Measurements from ENCODE around the gene BICC1.

BICC1 gene

GRCh38 chr10:58756130-58756719, 243.6 kb downstream of the BICC1 start:
- no peak for DNase-seq (ENCODE audit: low read depth in 1 of 2, low spot score in 1 of 2)
- Histone ChIP-seq H3K27me3 (ENCODE audit: insufficient read depth, poor library complexity, severe bottlenecking) (no peaks in the 10 kb centered on the region), H3K27ac (replicated peaks) (no peak overlapping the region)

DNA sequence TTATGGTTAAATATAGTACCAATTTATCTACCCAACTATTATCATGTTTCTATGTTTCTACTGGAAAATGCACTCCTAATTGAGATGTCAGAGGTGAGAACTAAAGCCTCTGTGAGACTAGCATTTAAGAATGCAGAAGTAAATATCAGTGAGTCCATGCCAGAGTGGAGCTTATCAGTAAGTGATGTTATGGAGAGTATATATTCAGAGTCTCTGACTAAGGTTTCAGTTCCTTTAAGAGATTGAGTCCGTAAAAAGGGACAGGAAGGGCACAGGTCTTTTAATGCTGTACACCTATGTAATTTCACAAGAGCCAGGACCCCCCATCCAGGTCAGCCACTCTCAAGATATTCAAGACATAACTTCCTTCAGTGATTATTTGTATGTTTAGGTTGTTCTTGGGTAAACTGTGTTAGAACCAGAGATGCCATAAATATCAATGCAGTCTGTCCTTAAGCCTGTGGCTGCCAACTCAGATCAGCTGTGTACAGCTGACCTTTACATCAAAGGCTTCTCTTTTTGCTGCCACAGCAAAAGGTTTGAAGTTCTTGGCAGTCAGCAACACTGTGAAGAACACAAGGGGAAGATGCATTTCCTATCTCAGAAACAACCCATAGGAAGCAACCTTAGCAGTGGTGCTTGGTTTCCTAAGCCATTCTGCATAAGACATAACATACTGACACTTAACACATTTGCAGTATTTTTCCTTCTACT, 244.8 kb downstream of the BICC1 start:
- no peak for DNase-seq (ENCODE audit: low read depth in 1 of 2, low spot score in 1 of 2)
- no peak for TF ChIP-seq GABPA (IDR thresholded peaks at IDR 0.05; ENCODE audit: low read depth)
- TF ChIP-seq, protein P1, sequence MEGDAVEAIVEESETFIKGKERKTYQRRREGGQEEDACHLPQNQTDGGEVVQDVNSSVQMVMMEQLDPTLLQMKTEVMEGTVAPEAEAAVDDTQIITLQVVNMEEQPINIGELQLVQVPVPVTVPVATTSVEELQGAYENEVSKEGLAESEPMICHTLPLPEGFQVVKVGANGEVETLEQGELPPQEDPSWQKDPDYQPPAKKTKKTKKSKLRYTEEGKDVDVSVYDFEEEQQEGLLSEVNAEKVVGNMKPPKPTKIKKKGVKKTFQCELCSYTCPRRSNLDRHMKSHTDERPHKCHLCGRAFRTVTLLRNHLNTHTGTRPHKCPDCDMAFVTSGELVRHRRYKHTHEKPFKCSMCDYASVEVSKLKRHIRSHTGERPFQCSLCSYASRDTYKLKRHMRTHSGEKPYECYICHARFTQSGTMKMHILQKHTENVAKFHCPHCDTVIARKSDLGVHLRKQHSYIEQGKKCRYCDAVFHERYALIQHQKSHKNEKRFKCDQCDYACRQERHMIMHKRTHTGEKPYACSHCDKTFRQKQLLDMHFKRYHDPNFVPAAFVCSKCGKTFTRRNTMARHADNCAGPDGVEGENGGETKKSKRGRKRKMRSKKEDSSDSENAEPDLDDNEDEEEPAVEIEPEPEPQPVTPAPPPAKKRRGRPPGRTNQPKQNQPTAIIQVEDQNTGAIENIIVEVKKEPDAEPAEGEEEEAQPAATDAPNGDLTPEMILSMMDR (IDR thresholded peaks at IDR 0.05; ENCODE audit: insufficient read depth, low read length) = no peak
- TF ChIP-seq SPI1 (IDR thresholded peaks at IDR 0.05; ENCODE audit: borderline replicate concordance, low read depth) = no peak
- TF ChIP-seq REST (IDR thresholded peaks at IDR 0.05; ENCODE audit: insufficient replicate concordance, low read depth) = no peak
- TF ChIP-seq POLR2AphosphoS5 (IDR thresholded peaks at IDR 0.05; ENCODE audit: low read depth) = no peak
- H3K4me3 ChIP-seq (replicated peaks; ENCODE audit: insufficient read depth, low read length) = no peak overlapping the region
- no peaks in the 10 kb centered on the region for H3K27me3 ChIP-seq (ENCODE audit: insufficient read depth, poor library complexity, severe bottlenecking)
- no peak overlapping the region for H3K27ac ChIP-seq (replicated peaks)

More at GRCh38 chr10:58756130-58756719, 243.6 kb downstream of the BICC1 start:
- no peak overlapping the region for H3K4me3 ChIP-seq (replicated peaks; ENCODE audit: insufficient read depth, low read length)
- TF ChIP-seq GABPA (IDR thresholded peaks at IDR 0.05; ENCODE audit: low read depth) (no peak), REST (IDR thresholded peaks at IDR 0.05; ENCODE audit: insufficient replicate concordance, low read depth) (no peak), SPI1 (IDR thresholded peaks at IDR 0.05; ENCODE audit: borderline replicate concordance, low read depth) (no peak), POLR2AphosphoS5 (IDR thresholded peaks at IDR 0.05; ENCODE audit: low read depth) (no peak)
- TF ChIP-seq, protein P1 (IDR thresholded peaks at IDR 0.05; ENCODE audit: insufficient read depth, low read length) = no peak

GRCh38 chr10:58758321-58758720, 245.6 kb downstream of the BICC1 start:
- TF ChIP-seq SPI1 (IDR thresholded peaks at IDR 0.05; ENCODE audit: borderline replicate concordance, low read depth) = no peak
- no peak for TF ChIP-seq GABPA (IDR thresholded peaks at IDR 0.05; ENCODE audit: low read depth)
- no peak for TF ChIP-seq POLR2AphosphoS5 (IDR thresholded peaks at IDR 0.05; ENCODE audit: low read depth)
- TF ChIP-seq, protein P1 (IDR thresholded peaks at IDR 0.05; ENCODE audit: insufficient read depth, low read length) = no peak
- no peak for TF ChIP-seq REST (IDR thresholded peaks at IDR 0.05; ENCODE audit: insufficient replicate concordance, low read depth)
- Histone ChIP-seq H3K27me3 (ENCODE audit: insufficient read depth, poor library complexity, severe bottlenecking) (no peaks in the 10 kb centered on the region), H3K27ac (replicated peaks) (no peak overlapping the region), H3K4me3 (replicated peaks; ENCODE audit: insufficient read depth, low read length) (no peak overlapping the region)
- DNase-seq (ENCODE audit: low read depth in 1 of 2, low spot score in 1 of 2) = no peak

Measured in HL-60 (cell line).